NCI-H1436 treated with DMSO at 0.1 percent for 48 hours (cell line): ENCODE measurements around the gene PSMC5.
A peak's percentile ranks its signal among the peaks of the same experiment; 100 is the strongest.
"Not testable (repeated sequence)": the region's sequence is repeated elsewhere in the genome, so short reads cannot be mapped to it uniquely, and the experiment has no call there.

Experiments
- DNase-seq: peaks from one replicate; lab custom pipeline; 2025; lab: John Stamatoyannopoulos, UW

PSMC5 gene

GRCh38 chr17:63827002-63827800 is at the start of gene PSMC5, which contains the start of gene FTSJ3:
PSMC5 (plus strand) TSS chr17:63827431; CDS start chr17:63827491, 60 bp downstream.
FTSJ3 (minus strand) TSS chr17:63827663; CDS start chr17:63826902, 761 bp downstream.
- DNase-seq = peak; percentile 88

- peak; percentile 12 for DNase-seq
Measured at GRCh38 chr17:63780507-63780906, 46.7 kb upstream of the PSMC5 start.

GRCh38 chr17:63780928-63781327 is 46.3 kb upstream of the PSMC5 start:
- no peak for DNase-seq

- no peak for DNase-seq
Measured at GRCh38 chr17:63783522-63783921, 43.7 kb upstream of the PSMC5 start.

GRCh38 chr17:63785556-63785955 is 41.7 kb upstream of the PSMC5 start:
- no peak for DNase-seq

- DNase-seq = no peak
Measured at GRCh38 chr17:63786117-63786516, 41.1 kb upstream of the PSMC5 start.

GRCh38 chr17:63786971-63787711 is 40.1 kb upstream of the PSMC5 start:
- DNase-seq = no peak

- no peak for DNase-seq
Measured at GRCh38 chr17:63790057-63790456, 37.2 kb upstream of the PSMC5 start.

- no peak for DNase-seq
Measured at GRCh38 chr17:63792055-63792729, 35.0 kb upstream of the PSMC5 start.

- DNase-seq = not testable (repeated sequence)
Measured at GRCh38 chr17:63796375-63796774, 30.9 kb upstream of the PSMC5 start.

- DNase-seq = no peak
Measured at GRCh38 chr17:63798572-63799106, 28.6 kb upstream of the PSMC5 start.

GRCh38 chr17:63800783-63801182 is 26.4 kb upstream of the PSMC5 start:
- DNase-seq = no peak

- DNase-seq = no peak
Measured at GRCh38 chr17:63804328-63804727, 22.9 kb upstream of the PSMC5 start.

GRCh38 chr17:63805591-63805990 is 21.6 kb upstream of the PSMC5 start:
- no peak for DNase-seq

- DNase-seq = no peak
Measured at GRCh38 chr17:63809970-63810369, 17.3 kb upstream of the PSMC5 start.

GRCh38 chr17:63816123-63816522 is 11.1 kb upstream of the PSMC5 start:
- DNase-seq = no peak

- DNase-seq = no peak
Measured at GRCh38 chr17:63816669-63817068, 10.6 kb upstream of the PSMC5 start.

- DNase-seq = no peak
Measured at GRCh38 chr17:63817736-63818385, 9.4 kb upstream of the PSMC5 start.

- DNase-seq = no peak
Measured at GRCh38 chr17:63819131-63819530, 8.1 kb upstream of the PSMC5 start.

- DNase-seq = no peak
Measured at GRCh38 chr17:63819585-63820537, 7.4 kb upstream of the PSMC5 start.
